Neural cell (in vitro differentiated cells): ENCODE results near the gene GNPTAB. TPM values are rescaled to one million over a fixed set of nuclear protein-coding genes. Genes with fewer than 3 reads are reported as not detected.

Experiments used
- H2AFZ ChIP-seq: fragments of 200-600, 300-800 bp; sonication (generic), shearing (Covaris generic); 2 replicates; pipeline ENCODE4 v1.6.0; 2014; ENCODE audit warnings: low read depth, mild to moderate bottlenecking, antibody characterized with exemption, low read length, moderate library complexity
- H3F3A ChIP-seq: fragments of 200-600 bp; shearing (Covaris generic); 2 replicates; pipeline ENCODE4 v1.6.1; 2016; ENCODE audit warnings: mild to moderate bottlenecking, moderate library complexity, mixed read lengths, antibody characterized with exemption, low read length; ENCODE audit not compliant: insufficient read depth, poor library complexity, severe bottlenecking
- H3K27ac ChIP-seq: fragments of 200-600, 300-800 bp; sonication (generic), shearing (Covaris generic); 2 replicates; pipeline ENCODE4 v1.5.1; 2014; ENCODE audit warnings: mild to moderate bottlenecking, low read length, moderate library complexity
- H3K27me3 ChIP-seq: fragments of 300-800, 200-600 bp; sonication (generic), shearing (Covaris generic); 2 replicates; pipeline ENCODE4 v1.6.0; 2014; ENCODE audit warnings: mild to moderate bottlenecking, low read depth, low read length, moderate library complexity; ENCODE audit not compliant: insufficient read depth
- H3K36me3 ChIP-seq: fragments of 300-800, 200-600 bp; sonication (generic), shearing (Covaris generic); 2 replicates; pipeline ENCODE4 v1.5.1; 2014; ENCODE audit warnings: mild to moderate bottlenecking, antibody characterized with exemption, low read length, moderate library complexity; ENCODE audit not compliant: insufficient read depth
- H3K4me2 ChIP-seq: fragments of 300-800, 200-600 bp; sonication (generic), shearing (Covaris generic); 2 replicates; pipeline ENCODE4 v1.6.0; 2014; ENCODE audit warnings: mild to moderate bottlenecking, low read length
- H3K4me3 ChIP-seq: fragments of 300-800, 200-600 bp; sonication (generic), shearing (Covaris generic); 2 replicates; pipeline ENCODE4 v1.5.1; 2014; ENCODE audit warnings: mild to moderate bottlenecking, low read length, moderate library complexity
- H3K79me2 ChIP-seq: fragments of 200-600 bp; shearing (Covaris generic); replicated peaks from 2 replicates; pipeline ENCODE4 v1.6.0; 2014; ENCODE audit warnings: mild to moderate bottlenecking, low read length, moderate library complexity; ENCODE audit not compliant: insufficient read depth
- H3K9ac ChIP-seq: fragments of 300-800, 200-600 bp; sonication (generic), shearing (Covaris generic); 2 replicates; pipeline ENCODE4 v1.6.1; 2016; ENCODE audit warnings: mild to moderate bottlenecking, low read length, mixed read lengths
- H3K9me2 ChIP-seq: fragments of 200-600 bp; shearing (Covaris generic); 2 replicates; pipeline ENCODE4 v1.6.1; 2016; ENCODE audit warnings: mild to moderate bottlenecking, low read length, mixed read lengths; ENCODE audit not compliant: insufficient read depth
- H3K9me3 ChIP-seq: fragments of 200-600, 300-800 bp; sonication (generic), shearing (Covaris generic); 2 replicates; pipeline ENCODE4 v1.6.1; 2016; ENCODE audit warnings: mild to moderate bottlenecking, mixed run types, low read length, moderate library complexity, mixed read lengths
- H4K20me1 ChIP-seq: fragments of 200-600 bp; shearing (Covaris generic); 2 replicates; pipeline ENCODE4 v1.6.1; 2016; ENCODE audit warnings: mild to moderate bottlenecking, mixed run types; ENCODE audit not compliant: insufficient read depth
- CTCF ChIP-seq: fragments of 450-650 bp; IDR thresholded peaks from 2 replicates; pipeline ENCODE4 v1.5.1; 2014; ENCODE audit warnings: antibody characterized with exemption, mild to moderate bottlenecking, moderate library complexity; ENCODE audit not compliant: poor library complexity, severe bottlenecking
- EP300 ChIP-seq: fragments of 450-650 bp; conservative IDR thresholded peaks from 2 replicates; pipeline ENCODE4 v1.6.1; 2014; ENCODE audit warnings: antibody characterized with exemption, mild to moderate bottlenecking, moderate library complexity; ENCODE audit not compliant: poor library complexity, severe bottlenecking
- EZH2 ChIP-seq: fragments of 200-600, 300-800 bp; shearing (Covaris generic), sonication (generic); IDR thresholded peaks from 2 replicates; pipeline ENCODE4 v1.6.1; 2014; ENCODE audit warnings: antibody characterized with exemption, low read length, borderline replicate concordance, mild to moderate bottlenecking; ENCODE audit not compliant: insufficient read depth, poor library complexity, severe bottlenecking
- MXI1 ChIP-seq: fragments of 450-650 bp; conservative IDR thresholded peaks from 2 replicates; pipeline ENCODE4 v1.6.1; 2014; ENCODE audit warnings: antibody characterized with exemption, mild to moderate bottlenecking; ENCODE audit not compliant: poor library complexity, severe bottlenecking
- POLR2AphosphoS5 ChIP-seq: IDR thresholded peaks from 2 replicates; pipeline ENCODE4 v1.6.1; 2012
- RAD21 ChIP-seq: fragments of 450-650 bp; conservative IDR thresholded peaks from 2 replicates; pipeline ENCODE4 v1.6.1; 2014; ENCODE audit warnings: antibody characterized with exemption, mild to moderate bottlenecking, moderate library complexity
- REST ChIP-seq: IDR thresholded peaks from 2 replicates; pipeline ENCODE4 v1.6.1; 2012; ENCODE audit warnings: borderline replicate concordance
- SMC3 ChIP-seq: fragments of 450-650 bp; conservative IDR thresholded peaks from 2 replicates; pipeline ENCODE4 v1.6.1; 2014; ENCODE audit warnings: antibody characterized with exemption, mild to moderate bottlenecking, moderate library complexity; ENCODE audit not compliant: poor library complexity
- TAF1 ChIP-seq: IDR thresholded peaks from 2 replicates; pipeline ENCODE4 v1.6.1; 2012; ENCODE audit warnings: low read depth
- polyA plus RNA-seq: library from polyadenylated mRNA; depleted of rRNA; stranded (reverse); fragments of >200 nt; gene quantifications from 2 replicates; pipeline ENCODE4 v1.2.3, GENCODE V29; 2014

The GNPTAB gene
- polyA plus RNA-seq, 1 donor from 2014 or later, result 80.0 TPM

- Histone ChIP-seq H3K4me3 (no peak overlapping the region), H3K27ac (no peak overlapping the region), H3K36me3 (peaks cover 5% of the 10 kb centered on the region), H3K9me3 (no peaks in the 10 kb centered on the region), H3F3A (no peaks in the 10 kb centered on the region), H3K79me2 (no peaks in the 10 kb centered on the region), H4K20me1 (no peaks in the 10 kb centered on the region), H3K4me2 (no peak overlapping the region), H3K27me3 (no peaks in the 10 kb centered on the region), H3K9me2 (no peaks in the 10 kb centered on the region), H3K9ac (no peak overlapping the region), H2AFZ (no peak overlapping the region)
- TF ChIP-seq RAD21, result no peak
- TF ChIP-seq CTCF, result no peak
- no peak for TF ChIP-seq MXI1
- no peak for TF ChIP-seq EZH2
- TF ChIP-seq SMC3, result no peak
- TF ChIP-seq TAF1, result no peak
- no peak for TF ChIP-seq REST
- no peak for TF ChIP-seq EP300
- no peak for TF ChIP-seq POLR2AphosphoS5
Measured at GRCh38 chr12:101740566-101740965, 90.2 kb downstream of the GNPTAB start.

GRCh38 chr12:101738920-101739665 is 91.7 kb downstream of the GNPTAB start, which contains the start of gene SYCP3:
Gene SYCP3, minus strand, starts transcription at chr12:101739462. Its CDS starts 1,527 bp downstream, at chr12:101737935.
- no peak within 1 kb of the TSS for H3K4me2 ChIP-seq
- no peak within 1 kb of the TSS for H3K4me3 ChIP-seq
- no peaks in the 10 kb centered on the region for H3K9me2 ChIP-seq
- peaks cover 5% of the 10 kb centered on the region for H3K36me3 ChIP-seq
- no peak within 1 kb of the TSS for H3K27ac ChIP-seq
- no peaks in the 10 kb centered on the region for H3K9me3 ChIP-seq
- no peaks in the 10 kb centered on the region for H3F3A ChIP-seq
- H4K20me1 ChIP-seq, result no peaks in the 10 kb centered on the region
- H3K27me3 ChIP-seq, result no peaks in the 10 kb centered on the region
- TF ChIP-seq CTCF (no peak), TAF1 (no peak), EZH2 (no peak), SMC3 (no peak), POLR2AphosphoS5 (no peak), EP300 (no peak), REST (no peak), RAD21 (no peak), MXI1 (no peak)
- H3K79me2 ChIP-seq, result no peaks in the 10 kb centered on the region
- no peak within 1 kb of the TSS for H3K9ac ChIP-seq
- no peak within 1 kb of the TSS for H2AFZ ChIP-seq
